HUDEP-2 (cell line): ENCODE measurements around the gene MORN5.
A peak's percentile ranks its signal among the peaks of the same experiment; 100 is the strongest.

ENCODE experiments used
- DNase-seq, 76 experiments: peaks; one replicate each; lab custom pipeline; 2025; ENCODE audit not compliant: unreplicated experiment in 76 of 76; lab: John Stamatoyannopoulos, UW

MORN5 gene

DNA sequence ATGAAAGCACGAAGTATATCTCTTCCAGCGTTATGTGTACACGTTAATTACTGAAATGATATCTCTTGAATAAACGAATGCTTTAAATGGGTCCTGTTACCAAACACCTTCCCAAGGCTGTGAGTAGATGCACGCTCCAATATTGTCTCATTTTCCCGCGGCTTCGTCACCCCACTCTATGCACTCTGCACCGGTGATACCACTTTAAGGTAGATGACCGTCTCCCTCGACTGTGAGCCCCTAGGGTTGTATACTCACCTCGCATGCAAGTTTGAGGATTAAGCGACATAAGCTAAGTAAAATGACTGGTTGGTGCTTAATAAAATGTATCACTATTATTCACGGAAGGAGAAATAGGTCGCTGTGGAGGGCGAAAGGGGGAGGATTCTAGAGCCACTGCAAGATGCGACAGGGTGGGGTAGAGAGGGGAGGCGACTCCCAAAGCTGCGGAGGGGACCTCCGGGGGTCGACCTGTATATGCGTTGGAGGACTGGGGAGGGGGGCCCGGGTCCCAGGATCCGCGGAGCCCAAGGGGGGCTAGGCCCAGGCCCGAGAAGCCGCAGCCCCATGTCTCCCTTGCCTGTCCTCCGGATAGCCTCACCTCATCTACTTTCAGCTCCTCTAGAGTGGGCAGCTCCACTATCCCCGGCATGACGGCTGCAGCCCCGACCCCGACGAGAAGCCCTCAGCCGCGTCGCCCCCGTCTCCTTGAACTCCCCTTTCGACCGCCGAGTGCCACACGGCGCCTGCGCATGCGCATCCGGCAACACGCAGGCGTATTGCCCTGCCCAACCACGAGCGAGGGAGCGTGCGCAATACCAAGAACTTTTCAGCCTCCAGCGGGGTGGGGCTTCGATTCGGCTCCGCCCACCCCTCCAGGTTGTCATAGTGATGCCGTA lies at the start of gene MORN5, which contains the start of gene NDUFA8:
Gene MORN5, plus strand, starts transcription at position 883 of the 899 bp plus-strand sequence. CDS start 65 bp downstream, outside the sequence.
Gene NDUFA8, minus strand, starts transcription at position 754 of the 899 bp plus-strand sequence. Its CDS starts 102 bp downstream, at position 652.
- peak; percentile 34 to 97 (median 92) for DNase-seq

GRCh38 chr9:122110100-122110833 lies 49.4 kb upstream of the MORN5 start:
- DNase-seq, result no peak

DNA sequence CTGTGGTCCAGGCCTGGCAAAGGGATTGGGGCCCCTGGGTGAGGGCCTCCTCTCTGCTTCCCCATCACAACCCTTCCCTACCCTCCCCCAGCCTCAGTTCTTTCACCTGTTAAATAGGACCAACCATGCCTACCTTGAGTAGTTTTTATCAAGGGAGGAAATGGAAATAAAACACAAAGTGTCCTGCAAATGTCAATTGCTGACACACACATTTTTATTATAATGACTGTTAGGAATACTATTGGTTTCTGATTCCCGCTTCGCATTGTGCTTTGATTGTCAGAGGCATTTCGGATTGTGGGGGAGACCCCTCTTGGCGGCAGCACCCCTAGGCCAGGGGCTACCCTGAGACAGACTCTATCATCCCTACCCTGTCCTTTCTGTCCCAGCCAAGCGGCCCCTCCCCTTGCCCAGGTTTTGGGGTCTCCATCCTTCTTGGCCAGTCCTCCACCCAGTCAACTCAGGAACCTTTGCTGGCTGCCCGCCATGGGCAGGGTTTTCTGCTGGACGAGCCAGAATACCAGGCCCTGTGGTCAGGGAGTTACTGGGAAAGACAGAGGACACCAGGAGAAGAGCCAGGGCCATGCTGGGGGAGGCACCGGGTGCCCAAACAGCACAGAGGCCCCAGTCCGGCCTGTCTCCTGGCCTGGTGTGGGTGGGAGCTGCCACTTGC lies 48.2 kb upstream of the MORN5 start:
- no peak for DNase-seq

DNA sequence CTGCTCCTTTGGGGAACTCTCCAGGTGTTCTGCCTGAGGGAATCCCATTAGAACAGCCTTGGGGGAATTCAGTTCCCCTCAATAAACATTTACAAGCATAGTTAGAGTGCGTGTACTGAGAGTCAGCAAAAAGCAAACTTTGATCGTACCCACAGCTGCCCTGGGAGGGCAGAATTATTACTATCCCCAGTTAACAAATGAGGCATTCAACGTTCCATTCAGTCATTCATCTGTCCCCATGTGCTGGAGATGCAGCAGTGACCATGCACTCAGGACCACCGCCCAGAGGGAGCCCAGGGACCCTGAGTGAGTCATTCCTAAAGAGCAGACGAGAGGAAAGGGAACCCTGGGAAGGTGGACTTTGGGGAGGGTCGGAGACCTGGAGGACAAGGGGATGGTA lies 47.5 kb upstream of the MORN5 start:
- DNase-seq, result no peak

DNA sequence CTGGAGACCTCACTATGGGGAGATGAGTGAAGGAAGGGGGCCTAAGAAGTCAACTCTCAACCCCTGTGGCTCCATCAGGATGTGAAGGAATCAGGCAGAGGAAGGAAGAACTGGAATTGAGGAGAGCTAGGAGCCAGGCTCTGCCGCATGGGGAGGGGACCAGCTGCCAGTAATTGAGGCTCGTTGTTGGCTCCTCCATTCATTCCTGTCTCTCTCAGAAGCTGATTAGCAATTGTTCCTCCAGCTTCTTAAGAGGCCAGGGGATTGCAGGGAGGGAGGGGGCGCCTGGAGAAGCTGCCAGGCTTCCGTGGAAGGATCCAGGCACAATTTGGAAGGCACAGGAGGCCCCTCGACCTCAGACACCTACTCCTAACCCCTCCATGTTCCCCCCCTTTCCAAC lies 46.1 kb upstream of the MORN5 start:
- no peak for DNase-seq

DNA sequence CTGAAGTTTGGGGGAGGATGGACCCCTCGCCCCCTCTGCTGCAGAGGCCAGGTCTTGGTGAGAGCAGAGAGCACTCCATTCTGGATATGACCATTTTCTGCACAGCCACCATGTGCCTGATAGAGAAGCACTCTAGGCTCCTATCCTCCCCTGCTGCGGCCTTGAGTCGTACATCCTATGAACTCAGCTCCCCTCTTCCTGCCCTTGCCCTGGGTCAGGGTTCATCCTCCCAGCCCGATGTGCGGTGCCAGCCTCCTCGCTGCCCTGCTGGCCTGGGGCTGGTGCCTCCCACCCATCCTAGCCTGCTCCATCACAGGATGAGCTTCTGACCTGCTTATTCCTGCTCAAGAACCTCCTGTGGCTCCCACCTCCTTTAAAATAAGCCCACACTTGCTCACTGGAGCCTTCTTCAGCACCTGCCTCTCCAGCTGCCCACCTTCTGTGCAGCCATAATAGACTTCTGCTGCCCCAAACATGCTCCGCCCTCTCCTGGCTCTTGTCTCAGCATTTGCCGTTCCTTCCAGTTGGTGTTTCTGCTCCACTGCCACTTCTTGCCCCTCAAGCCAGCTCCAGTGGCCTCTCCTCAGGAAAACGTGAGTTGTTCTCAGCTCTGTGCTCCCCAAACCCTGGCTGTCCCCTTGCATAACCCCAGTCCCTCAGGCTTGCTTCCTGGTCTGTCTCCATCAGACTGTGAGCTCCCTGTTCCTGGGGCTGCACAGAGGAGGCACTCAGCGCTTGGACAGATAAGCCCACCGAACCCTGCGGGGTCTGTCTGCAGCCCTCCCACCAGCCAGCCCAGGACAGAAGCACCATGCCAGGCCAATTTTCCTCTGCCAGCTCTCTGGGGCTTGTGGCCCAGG lies 44.3 kb upstream of the MORN5 start:
- DNase-seq, result no peak

DNA sequence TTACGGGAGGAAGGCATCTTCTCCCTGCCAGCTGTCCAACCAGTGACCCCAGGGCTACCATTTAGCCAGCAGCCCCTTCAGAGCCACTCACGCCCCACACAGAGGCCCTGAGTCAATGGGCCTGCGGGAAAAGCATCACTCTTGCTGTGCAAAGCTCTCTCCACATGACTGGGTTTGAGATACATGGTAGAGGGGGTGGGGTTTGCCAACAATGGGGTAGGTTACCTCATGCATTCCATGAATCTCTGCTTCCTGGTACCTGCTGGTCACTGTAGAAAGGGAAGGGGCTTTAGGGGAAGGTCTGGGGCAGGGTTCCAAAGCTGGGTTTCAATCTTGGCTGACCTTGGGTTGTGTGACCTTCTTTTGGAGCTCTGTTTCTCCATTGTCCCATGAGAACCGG lies 43.7 kb upstream of the MORN5 start:
- DNase-seq, result no peak

DNA sequence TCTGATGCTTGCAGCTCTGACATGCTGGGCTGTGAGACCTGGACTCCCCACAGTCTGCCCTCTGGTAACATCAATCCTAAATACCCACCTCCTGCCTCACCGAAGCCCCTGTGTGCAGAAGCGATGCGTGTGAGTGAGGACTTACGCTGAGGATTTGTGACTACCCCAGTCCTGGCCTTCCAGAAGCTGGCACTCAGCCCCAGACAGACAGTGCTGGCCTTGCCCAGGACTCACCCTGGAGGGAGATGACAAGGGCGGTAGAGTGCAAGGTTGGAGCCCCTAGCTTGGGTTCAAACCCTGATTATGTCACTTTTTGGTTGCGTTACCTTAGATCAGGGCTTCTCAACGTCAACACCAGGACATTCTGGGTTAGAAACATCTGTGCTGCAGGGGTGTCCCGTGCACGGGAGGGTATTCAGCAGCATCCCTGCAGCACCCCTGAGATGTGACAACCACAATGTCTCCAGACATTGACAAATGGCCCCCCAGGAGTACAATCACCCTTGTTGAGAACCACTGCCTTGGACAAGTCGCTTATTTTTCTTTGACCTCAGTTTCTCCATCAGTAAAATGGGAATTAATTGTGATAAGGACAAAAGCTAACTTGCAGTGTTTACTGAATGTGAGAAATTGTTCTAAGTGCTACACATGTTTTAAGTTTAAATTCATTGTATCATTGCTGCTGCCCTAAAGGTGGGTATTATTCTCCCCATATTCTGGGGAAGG lies 43.1 kb upstream of the MORN5 start:
- no peak for DNase-seq

GRCh38 chr9:122117241-122117640 lies 42.5 kb upstream of the MORN5 start:
- DNase-seq, result peak in 1 of 76 experiments; percentile 3

- DNase-seq, result no peak
These were observed 41.2 kb upstream of the MORN5 start for GRCh38 chr9:122118343-122119165.

- no peak for DNase-seq
These were observed 40.6 kb upstream of the MORN5 start for GRCh38 chr9:122119166-122119521.

- no peak for DNase-seq
These were observed 40.0 kb upstream of the MORN5 start for GRCh38 chr9:122119721-122120120.

- no peak for DNase-seq
These were observed 39.2 kb upstream of the MORN5 start for GRCh38 chr9:122120316-122121071.

DNA sequence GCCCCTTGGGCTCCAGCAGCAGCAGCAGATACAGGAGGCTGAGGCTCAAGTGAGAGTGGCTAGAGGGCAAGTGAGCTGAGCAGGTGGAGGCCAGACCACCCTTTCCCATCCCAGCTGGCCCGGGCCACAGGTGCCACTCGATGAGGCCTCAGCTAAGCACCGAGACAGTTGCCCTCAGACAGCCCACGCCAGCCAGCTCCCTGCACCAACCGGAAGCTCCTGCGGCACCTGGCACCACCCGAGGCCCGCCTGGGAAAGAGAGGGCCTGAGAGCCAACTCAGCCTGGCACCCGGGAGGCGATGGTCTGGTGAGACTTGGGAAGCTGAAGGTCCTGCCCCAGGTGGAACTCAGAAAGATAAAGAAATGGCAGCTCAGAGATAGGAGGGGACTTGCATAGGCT lies 38.3 kb upstream of the MORN5 start:
- no peak for DNase-seq

GRCh38 chr9:122121931-122122330 lies 37.8 kb upstream of the MORN5 start:
- no peak for DNase-seq

GRCh38 chr9:122122468-122122867 lies 37.2 kb upstream of the MORN5 start:
- DNase-seq, result no peak

DNA sequence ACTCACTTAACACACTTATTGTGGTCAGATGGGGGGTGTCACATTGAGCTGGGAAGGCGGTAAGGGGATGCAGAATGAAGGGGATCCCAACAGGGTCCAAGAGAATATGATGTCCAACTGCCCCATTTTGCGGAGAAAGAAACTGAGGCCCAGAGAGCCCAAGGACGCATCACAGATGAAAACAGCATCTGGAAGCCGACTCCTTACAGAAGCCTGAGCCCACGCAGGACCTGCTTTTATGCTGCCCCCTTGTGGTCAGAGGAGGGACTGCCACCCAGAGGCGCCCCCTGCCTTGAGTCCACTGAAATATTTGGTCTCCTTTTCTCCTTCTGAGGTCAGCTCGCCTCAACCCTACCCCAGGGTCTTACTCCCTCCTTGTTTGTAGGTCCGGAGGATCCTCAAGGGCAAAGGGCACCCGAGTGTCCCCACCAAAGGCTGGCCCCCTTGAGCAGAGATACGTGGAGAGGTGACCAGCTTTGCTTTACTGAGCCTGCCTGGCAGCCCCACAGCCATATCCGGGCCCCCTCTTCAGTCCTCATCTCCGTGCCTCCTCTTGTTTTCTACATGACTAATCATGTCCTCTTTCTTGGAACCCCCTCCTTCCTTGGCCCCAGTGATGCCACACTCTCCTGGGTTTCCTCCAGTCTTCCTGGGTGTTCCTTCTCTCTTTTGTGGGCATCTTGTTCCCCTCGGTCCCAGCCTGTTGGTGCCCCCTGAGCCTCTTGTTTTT lies 36.6 kb upstream of the MORN5 start:
- DNase-seq, result peak in 60 of 76 experiments; percentile 9 to 75 (median 52)
